ENCODE measurements around the gene RAMP3.

GRCh38 chr7:45184326-45185027 lies 26.9 kb downstream of the RAMP3 start:
- TF ChIP-seq EZH2 (IDR thresholded peaks at IDR 0.05), result no peak
- TF ChIP-seq POLR2AphosphoS5 (IDR thresholded peaks at IDR 0.05; ENCODE audit: borderline replicate concordance, low read depth, low read length), result no peak

All from SK-N-MC (cell line).